ENCODE measurements around the gene ILK.

ILK gene

GRCh38 chr11:6603287-6604080, at the start of gene ILK, which contains the start of gene RRP8:
Gene ILK, plus strand, starts transcription at chr11:6603774. Its CDS starts 498 bp downstream, at chr11:6604272.
Gene RRP8, minus strand, starts transcription at chr11:6603616. Its CDS starts 114 bp downstream, at chr11:6603502.
- DNase-seq: peak; percentile 93

- DNase-seq: no peak
Measured at GRCh38 chr11:6554828-6555706, 48.5 kb upstream of the ILK start.

- no peak for DNase-seq
Measured at GRCh38 chr11:6556139-6556949, 47.2 kb upstream of the ILK start.

GRCh38 chr11:6557063-6557462, 46.5 kb upstream of the ILK start:
- DNase-seq: no peak

GRCh38 chr11:6557761-6558674, 45.6 kb upstream of the ILK start:
- DNase-seq: no peak

GRCh38 chr11:6559369-6559768, 44.2 kb upstream of the ILK start:
- DNase-seq: no peak

- DNase-seq: no peak
Measured at GRCh38 chr11:6561288-6561687, 42.3 kb upstream of the ILK start.

GRCh38 chr11:6563121-6563619, 40.4 kb upstream of the ILK start:
- DNase-seq: no peak

GRCh38 chr11:6563667-6564066, 39.9 kb upstream of the ILK start:
- no peak for DNase-seq

GRCh38 chr11:6565325-6565724, 38.2 kb upstream of the ILK start:
- no peak for DNase-seq

- no peak for DNase-seq
Measured at GRCh38 chr11:6565988-6566703, 37.4 kb upstream of the ILK start.

- no peak for DNase-seq
Measured at GRCh38 chr11:6566704-6567370, 36.7 kb upstream of the ILK start.

- no peak for DNase-seq
Measured at GRCh38 chr11:6567371-6567745, 36.2 kb upstream of the ILK start.

- DNase-seq: peak; percentile 67
Measured at GRCh38 chr11:6568191-6568918, 35.2 kb upstream of the ILK start.

- DNase-seq: no peak
Measured at GRCh38 chr11:6569706-6570105, 33.9 kb upstream of the ILK start.

GRCh38 chr11:6570691-6571427, 32.7 kb upstream of the ILK start:
- no peak for DNase-seq

GRCh38 chr11:6571434-6572008, 32.1 kb upstream of the ILK start:
- DNase-seq: no peak

- DNase-seq: no peak
Measured at GRCh38 chr11:6572215-6572614, 31.4 kb upstream of the ILK start.
